GM21786 (cell line): ENCODE measurements around the gene TTLL5.

Source experiments
- ATAC-seq: cut with Tn5 transposase; IDR thresholded peaks from one replicate; pipeline ENCODE4 v1.9.1; 2021; ENCODE audit not compliant: unreplicated experiment

The TTLL5 gene

DNA sequence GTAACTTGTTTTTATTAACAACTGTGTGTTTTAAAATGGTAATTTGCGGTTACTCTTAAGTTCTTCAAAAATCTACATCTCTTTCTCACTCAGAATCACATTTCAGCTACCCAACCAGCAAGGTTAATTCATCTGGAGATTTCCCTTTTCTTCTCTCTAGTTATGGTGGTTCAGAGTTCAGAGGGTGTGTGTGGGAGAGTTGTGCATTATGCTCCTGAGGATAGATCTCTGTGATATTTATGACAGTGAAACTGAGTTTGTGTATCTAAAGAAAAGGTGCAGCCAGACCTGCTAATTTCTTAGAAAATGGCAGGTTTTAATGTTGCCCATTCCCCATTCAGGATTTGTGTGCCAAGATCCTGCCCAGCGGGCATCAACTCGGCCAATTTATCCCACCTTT is 73.8 kb downstream of the TTLL5 start:
- no peak for ATAC-seq

DNA sequence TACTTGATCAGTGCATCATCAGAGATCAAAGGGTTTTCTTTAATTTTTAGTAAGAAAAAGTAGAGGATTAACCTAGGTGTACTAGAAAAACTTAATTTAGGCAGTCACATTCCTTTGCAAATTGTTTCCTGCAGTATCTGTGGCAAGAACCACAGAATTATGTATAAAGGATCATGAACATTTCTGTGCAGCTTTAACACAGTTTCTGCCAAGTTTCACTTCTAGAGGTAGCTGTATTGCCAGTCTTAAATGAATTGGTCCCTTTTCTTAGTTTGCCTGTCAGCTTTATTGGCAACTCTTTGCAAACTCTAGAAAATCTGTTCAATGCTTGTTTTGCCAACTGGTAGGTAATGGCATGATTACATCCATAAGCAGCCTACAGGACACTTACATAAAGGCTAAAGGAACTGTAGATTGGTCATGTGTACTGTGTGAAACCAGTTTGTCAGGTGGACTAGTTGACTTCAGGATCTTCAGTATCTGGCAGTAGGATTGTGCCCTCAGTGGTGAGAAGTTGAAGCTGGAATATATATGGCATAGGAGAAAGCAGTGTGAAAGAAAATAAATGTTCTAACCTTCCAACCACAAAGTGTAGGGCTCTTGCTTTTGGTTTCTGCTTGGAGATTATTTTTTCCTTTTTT is 75.9 kb downstream of the TTLL5 start:
- ATAC-seq: no peak

DNA sequence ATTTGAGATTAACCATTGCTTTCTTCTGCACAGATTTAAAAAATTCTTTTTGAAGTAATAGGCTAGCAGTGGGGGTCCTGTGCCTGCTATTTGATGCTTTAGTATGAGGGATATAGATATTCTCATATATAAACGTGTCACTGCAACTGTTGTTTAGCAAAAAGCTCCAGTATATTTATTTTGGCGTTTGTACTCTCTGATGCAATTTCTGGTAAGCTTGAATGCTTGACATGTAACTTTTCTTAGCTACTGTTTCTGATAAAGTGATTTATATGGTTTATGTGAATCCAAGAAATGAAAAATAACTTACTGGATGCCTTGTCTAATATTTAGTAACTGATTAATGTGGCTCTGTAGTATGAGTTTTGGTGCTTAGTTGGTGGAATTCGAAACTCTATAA is 77.1 kb downstream of the TTLL5 start:
- no peak for ATAC-seq

DNA sequence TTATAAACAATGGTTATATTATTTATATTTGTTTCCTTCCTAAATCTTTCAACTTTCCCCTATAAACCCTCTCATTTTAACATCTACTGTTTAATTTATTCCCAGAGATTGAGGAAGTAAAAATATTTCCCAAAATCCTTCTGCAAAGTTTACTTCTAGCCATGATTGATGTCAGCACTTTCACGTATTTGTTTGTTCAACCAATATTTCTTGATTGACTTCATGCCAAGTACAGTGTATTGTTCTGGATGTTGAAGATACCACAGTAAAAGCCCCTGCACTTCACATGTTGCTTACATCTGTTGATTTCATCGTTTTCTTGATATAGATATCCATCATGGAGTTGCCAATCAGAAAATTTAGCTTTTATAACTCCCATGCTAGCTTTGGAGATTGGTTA is 81.8 kb downstream of the TTLL5 start:
- ATAC-seq: no peak

DNA sequence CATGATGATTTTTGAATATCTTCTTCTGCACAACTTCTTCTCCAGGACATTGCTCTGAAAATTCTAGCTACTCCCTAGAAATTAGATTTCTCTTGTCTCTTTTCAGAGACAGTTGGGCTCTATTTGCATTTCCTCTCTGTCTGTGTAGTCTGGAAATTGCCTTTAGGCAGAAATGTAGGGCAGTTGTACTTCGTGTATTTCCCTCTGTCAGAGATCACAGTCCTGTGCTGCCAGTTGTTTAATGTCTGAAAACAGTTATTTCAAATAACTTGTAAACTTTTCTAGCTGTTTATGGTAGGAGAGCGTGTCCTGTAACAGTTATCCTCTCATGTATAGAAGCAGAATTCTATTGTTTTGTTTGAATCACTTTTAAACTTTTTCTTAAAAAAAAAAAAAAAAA is 86.9 kb downstream of the TTLL5 start:
- no peak for ATAC-seq

DNA sequence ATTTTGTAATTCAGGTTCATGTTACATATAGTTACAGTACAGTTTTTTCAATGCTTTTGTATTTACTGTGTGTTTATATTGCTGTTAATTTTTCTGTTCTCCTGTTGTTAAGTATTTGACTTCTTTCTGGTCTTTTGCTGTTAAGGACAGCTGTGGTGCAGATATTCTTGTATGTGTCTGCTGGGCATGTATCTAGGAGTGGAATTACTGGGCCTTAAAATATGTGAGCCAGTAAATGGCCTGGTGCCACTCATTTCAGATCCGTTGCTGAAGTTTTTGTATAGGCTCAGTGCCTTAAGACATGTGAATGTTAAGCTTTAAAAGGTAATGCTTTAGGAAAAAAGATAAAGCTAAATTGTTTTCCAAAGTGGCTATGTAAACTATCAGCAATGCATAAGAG is 87.3 kb downstream of the TTLL5 start:
- ATAC-seq: no peak

DNA sequence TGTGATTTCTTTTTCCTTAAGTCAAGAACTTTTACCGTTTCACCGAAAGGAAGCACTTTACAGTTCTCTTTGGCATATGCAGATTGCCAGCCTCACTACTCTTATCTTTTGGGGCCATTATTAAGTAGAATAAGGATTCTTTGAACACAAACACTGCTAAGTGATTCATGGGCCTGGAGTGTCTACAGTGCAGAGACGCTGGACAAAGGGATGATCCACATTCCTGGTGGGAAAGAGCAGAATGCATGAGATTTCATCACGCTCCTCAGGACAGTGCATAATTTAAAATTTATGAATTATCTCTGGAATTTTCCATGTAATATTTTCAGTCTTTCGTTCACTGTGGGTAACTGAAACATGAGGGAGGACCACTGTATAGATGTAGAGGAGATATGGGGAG is 90.2 kb downstream of the TTLL5 start:
- no peak for ATAC-seq

DNA sequence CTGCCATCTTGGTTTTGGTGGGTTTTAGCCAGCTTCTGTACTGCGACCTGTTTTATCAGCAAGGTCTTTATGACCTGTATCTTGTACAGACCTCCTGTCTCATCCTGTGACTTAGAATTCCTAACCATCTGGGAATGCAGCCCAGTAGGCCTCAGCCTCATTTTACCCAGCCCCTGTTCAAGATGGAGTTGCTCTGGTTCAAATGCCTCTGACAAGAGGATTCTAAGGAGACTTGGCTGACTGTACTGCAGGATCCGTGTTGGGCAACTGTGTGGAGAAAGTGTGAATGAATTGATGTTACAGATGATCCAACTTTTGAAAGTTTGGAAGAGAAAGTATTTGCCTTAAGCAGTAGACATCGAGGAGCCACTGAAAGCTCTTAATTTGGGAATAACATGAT is 91.0 kb downstream of the TTLL5 start:
- no peak for ATAC-seq

DNA sequence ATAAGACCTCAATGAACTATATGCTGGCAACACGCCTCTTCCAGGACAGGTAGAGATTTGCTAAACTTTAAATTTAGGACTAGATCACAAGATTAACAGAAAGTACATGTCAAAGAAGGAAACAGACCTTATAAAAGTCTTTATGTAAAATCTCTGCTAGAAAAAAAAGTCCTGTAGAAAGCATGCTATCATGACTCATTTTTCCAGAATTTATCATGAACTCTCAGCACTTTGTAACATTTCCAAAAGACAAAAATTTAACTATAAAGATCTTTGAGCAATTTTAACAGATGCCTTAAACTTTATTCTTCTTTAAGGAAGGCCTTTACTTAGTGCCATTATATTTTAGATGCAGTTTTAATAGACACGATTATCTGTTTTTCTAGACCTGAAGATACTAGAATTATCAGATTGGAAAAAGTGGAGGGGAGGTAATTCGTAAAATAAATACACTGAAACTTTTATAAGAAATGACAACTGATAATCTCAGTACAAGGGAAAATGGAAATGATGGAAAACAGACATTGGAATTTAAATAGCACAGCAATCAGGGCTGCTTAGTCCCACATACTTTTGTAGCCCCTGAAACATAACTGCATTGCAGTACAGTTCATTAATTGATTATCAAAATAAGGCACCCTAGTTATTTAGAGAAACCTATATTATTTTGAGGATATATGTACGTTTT is 92.0 kb downstream of the TTLL5 start:
- ATAC-seq: no peak

DNA sequence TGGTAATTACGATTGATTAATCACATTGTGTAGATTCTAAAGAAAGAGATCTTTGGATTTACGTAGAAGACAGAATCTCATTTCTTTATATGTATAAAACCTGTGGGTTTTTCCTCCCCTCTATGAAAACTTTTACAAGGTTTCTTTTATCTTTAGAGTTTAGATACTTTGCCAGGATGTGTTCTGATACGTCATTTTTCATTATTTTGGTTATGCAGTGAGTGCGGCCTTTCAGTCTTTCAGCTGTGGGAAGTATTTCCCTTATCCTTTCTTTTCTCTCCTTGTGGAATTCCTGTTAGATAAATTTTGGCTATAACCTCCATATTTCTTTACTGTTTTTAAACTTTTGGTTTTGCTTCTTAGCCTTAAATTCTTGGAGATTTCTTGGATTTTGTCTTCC is 92.7 kb downstream of the TTLL5 start:
- no peak for ATAC-seq

DNA sequence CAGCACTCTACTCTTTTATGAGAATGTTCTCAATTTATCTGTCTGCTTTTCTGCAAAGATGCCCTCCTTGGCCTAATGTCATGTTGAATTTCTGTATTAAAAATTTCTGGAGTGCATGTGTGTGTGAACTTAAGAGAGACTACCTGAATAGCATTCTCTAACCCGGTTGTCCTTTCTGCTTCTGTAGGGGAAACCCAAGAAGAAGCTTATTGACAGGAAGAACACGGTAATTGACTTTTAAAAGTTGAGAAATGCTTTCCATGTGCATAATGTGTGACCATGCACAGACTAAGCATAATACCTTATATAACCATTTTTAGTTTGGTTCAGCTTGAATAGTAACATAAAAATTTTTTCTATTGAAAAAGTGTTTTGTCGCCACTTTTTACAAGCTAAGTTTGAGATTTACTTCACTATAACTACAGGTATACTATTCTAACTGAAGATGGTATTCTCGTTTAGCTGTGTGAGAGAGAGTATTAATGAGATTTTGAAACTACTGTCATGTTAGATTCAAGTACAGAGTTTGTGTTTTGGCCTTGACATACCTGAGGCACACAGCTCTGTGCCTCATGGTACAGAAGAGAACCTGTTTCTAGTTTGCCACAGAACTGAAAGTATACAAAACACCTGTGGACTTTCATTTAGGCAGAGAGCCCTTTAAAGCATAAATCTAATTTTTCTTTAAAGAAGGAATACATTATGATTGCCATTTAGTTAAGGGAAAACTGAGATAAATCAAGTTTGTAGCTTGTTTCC is 96.8 kb downstream of the TTLL5 start:
- no peak for ATAC-seq

DNA sequence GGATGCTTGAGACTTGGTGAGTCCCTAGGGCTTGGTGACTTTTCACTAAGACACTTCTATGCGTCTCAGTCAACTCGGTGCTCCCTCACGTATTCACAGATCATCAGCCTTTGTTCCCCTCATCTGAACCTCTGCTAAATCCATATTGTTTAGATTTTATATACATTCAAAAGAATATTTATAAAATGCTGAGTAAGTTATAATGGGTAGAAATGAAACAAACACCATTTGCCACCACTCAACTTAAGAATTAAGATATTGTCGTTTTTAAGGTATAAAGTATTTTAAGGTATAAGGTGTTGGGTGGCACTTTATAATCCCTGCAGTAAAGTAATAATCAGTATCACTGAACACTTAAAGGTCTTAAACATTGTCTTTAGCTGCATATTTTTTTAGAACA is 103.0 kb downstream of the TTLL5 start:
- no peak for ATAC-seq

DNA sequence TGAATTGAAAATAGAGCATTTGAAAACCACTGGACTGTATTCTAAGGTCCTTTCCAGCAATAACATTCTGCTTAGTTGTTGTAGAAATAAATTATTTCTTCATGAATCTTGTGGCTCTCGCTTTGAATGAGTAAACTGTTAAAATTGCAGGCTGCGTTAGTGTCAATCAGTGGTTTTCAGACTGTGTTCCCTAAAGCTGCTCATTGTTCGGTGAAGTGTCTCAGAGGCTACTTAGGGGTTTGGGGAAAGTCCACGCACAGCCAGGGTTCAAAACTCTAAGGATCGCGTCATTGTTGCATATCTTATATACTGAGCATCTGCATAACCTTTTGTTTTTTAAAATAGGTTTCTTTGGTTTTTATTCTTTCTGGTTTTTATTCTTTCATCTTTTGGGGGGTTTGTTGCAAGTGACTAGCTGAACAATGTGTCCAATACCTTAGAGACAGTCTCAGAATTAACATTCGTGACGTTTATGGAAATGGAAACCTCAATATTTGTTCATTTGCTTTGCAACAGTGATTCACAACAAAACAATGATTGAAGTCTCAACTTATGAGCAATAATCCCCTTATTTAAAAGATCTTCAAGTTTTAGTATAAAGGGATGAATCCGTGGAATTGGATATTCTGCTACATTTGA is 108.1 kb downstream of the TTLL5 start:
- no peak for ATAC-seq

DNA sequence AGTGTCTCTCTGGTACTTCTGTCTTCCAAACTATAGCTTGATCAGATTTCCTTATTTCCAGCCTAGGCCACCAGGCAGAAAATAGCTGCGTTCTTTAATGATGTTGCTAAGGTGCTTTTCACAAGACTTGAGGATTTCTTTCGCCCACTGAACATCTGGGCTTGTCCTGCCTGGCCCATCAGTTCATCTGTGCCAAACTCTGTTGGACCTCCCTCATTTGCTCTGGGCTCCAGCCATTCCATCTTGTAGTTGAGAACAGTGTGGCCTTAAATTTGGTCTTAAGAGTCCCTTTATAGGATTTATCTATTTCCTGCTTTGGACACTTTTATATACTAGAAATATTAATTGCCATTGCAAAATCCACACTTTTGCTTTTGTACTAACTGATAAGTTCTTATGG is 109.6 kb downstream of the TTLL5 start:
- no peak for ATAC-seq

DNA sequence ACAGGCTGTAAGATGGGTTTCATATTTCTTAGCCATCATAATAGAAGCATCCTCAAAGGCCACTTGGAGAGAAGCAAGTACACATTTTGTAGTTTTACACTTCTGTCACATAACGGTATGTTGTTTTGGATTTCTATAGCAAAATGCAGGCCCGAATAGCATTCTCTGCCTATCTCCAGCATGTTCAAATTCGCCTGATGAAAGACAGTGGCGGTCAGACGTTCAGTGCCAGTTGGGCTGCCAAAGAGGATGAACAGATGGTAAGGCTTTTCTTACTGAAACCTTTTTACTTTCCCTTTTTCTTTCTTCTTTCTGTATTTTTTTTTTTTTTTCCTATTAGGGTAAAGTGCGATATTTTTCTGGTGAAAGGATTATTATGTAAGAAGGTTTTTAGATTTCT is 110.5 kb downstream of the TTLL5 start:
- ATAC-seq: no peak

DNA sequence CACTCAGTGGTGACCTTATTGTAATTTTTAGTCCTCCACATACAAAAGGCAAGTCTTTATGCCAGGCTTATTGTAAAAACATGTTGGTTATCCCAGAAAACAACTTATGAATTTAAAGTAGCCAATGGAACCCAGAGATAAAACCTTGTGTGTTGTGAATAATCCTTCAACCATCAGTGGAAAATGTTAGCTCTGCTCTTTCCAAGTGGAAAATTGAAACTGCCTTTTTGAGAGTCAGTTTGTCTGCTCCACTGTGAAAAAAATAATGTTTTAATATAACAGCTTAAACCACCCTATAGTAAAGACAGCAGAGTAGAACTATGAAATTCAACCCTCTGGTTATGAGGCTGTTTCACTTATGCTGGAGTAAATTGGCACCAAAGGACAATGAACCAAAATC is 112.0 kb downstream of the TTLL5 start:
- no peak for ATAC-seq

DNA sequence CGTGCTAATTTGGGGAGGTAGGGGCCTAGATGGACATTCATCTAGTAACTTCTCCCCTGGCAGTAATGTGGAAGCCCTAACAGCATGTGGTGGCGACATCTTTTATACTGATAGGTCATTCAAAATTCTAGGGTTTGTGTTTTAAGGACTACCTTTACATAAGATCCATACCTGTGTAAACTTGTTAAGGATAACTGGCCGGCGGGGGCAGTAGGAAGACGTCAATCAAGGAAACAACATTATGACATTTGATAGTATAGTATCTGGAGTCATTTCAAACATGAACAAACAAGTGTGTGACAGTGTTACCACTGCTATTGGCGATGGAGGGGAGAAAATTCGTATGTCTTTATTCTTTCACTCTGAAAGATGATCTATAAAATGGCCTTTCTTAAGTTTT is 120.0 kb downstream of the TTLL5 start:
- no peak for ATAC-seq

DNA sequence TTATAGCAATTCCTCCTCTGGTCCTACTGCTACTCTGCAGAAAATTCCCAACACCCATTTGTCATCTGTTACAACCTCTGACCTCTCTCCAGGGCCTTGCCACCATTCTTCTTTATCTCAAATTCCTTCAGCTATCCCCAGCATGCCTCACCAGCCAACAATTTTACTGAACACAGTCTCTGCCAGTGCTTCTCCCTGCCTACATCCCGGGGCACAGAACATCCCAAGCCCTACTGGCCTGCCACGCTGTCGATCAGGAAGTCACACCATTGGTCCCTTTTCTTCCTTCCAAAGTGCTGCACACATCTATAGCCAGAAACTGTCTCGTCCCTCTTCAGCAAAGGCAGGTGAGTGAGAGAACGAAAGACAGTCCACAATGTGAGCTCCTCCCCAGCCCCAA is 122.1 kb downstream of the TTLL5 start:
- no peak for ATAC-seq

DNA sequence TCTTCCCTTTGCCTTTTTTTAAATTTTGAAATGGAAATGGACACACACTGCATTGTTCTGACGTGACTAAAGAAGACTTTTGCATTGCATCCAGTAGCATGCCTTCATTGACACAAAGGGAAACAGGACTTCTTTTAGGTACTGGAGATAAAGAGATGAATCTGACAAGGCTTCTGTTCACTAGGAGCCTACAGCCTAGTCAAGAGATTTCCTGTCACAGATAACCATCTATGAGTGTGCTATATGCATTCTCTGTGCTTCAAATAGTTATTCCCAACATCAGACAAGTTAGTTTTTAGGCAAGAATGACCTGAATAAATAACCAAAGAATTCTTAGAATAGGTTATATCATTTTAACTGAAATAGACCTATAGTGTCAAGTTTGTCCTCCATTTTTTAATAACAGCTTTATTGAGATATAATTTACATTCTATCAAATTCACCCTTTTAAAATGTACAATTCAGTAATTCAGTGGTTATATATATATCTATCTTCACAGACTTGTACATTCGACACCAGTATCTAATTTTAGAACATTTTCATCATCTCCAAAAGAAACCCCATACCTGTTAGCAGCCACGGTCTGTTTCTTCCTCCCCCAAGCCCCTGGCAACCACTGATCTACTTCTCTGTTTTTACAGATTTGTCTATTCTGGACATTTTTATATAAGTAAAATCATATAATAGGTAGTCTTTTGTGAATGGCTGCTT is 122.7 kb downstream of the TTLL5 start:
- ATAC-seq: no peak

DNA sequence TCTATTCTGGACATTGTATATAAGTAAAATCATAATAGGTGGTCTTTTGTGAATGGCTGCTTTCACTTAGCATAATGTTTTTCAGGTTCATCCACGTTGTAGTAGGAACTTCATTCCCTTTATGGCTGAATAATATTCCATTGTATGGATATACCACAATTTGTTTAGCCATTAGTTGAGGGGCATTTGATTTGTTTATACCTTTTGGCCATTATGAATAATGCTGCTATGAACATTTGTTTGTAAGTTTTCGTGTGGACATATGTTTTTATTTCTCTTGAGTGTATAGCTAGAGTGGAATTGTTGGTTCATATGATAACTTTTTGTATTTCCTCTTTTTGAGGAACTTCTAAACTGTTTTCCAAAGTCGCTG is 123.3 kb downstream of the TTLL5 start:
- ATAC-seq: no peak

DNA sequence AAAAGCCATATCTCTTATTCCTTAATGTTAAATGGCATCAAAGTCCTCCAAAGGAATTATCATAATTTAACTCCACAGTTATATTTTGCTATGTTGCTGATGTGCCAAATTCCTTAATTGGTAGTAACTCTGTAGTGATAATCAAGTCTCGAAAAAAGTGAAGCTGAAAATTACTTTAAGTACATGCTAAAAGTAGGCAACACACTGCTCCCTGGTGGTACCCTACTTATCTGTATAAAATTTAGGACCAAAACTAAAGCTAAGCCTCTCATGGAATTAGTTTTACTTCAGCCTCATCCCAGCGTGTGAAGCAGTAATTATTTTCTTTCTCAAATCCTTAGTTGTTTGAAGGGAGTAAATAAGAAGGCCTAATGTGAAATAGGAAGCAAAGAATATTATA is 132.8 kb downstream of the TTLL5 start:
- ATAC-seq: no peak
